GM18951 (cell line): ENCODE data around the gene KRTAP2-4.
"Not testable (repeated sequence)": the region's sequence is repeated elsewhere in the genome, so short reads cannot be mapped to it uniquely, and the experiment has no call there.

ENCODE experiments used
- POLR2A ChIP-seq: IDR thresholded peaks from 4 replicates; pipeline ENCODE4 v1.6.1; 2011; ENCODE audit warnings: mild to moderate bottlenecking; ENCODE audit not compliant: insufficient read length, insufficient read depth; ENCODE audit errors: extremely low read depth
- in situ Hi-C: fragments of 300-500 bp; cut with MboI; formaldehyde crosslinking; loops from one replicate; pipeline ENCODE4 v1.12.0; 2022; ENCODE audit warnings: low sequenced_read_pairs, mixed read lengths, inconsistent platforms; ENCODE audit not compliant: unreplicated experiment

The KRTAP2-4 gene

DNA sequence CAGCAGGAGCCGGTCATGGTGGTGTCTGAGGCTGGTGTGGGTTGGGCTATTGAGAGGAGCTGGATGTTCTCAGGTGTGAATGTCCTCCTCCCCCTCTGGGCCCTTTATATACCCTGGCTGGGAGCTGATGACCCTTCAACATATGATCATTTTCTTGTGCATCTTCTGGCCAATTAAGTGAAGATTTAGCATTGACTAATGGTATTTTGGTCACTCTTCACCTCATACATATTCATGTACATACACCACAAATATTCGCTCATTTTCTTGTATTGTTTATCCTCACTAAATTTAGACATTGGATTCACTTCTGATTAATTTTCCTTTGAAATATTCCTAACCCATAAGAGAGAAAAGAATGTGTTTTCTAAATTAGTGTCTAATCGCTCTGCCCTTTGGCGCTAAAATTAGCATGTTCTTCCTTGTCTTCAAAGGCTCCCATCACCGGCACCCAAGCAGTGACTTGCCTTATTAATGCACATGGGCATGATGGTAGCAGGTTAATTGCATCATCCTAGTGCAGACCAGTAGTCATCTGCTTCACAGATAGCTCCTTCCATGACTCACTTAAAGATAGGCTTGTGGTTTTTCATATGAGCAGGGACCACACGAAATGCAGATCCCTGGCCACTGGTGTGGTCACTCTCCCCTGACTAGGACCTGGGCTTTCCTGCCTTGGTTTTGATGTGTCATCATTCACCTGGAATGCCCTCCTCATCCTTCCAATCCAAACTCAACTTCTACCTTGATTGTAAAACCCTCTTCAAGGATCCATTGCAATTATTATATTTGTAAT, at the start of gene KRTAP2-4:
KRTAP2-4 (minus strand) TSS at position 51 of the 796 bp plus-strand sequence; CDS start at position 17, 34 bp downstream.
- in situ Hi-C loops, result no loop called here
- no peak for TF ChIP-seq POLR2A

GRCh38 chr17:41111151-41111885, 45.6 kb upstream of the KRTAP2-4 start:
- TF ChIP-seq POLR2A, result no peak
- in situ Hi-C loops, result no loop called here

GRCh38 chr17:41108728-41109386, 43.2 kb upstream of the KRTAP2-4 start:
- in situ Hi-C loops, result not testable (repeated sequence)

- TF ChIP-seq POLR2A, result no peak
- in situ Hi-C loops, result no loop called here
Measured at GRCh38 chr17:41107941-41108450, 42.3 kb upstream of the KRTAP2-4 start.

DNA sequence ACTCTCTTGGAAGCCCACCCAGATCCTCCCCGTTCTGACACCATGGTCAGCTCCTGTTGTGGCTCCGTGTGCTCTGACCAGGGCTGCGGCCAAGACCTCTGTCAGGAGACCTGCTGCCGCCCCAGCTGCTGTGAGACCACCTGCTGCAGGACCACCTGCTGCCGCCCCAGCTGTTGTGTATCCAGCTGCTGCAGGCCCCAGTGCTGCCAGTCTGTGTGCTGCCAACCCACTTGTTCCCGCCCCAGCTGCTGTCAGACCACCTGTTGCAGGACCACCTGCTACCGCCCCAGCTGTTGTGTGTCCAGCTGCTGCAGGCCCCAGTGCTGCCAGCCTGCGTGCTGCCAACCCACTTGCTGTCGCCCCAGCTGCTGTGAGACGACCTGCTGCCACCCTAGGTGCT, 39.7 kb upstream of the KRTAP2-4 start, which contains the start of gene KRTAP4-9:
KRTAP4-9 (plus strand) TSS at position 43 of the 400 bp plus-strand sequence; CDS start at position 43, 0 bp downstream.
- in situ Hi-C loops, result not testable (repeated sequence)

GRCh38 chr17:41104386-41105038, 38.8 kb upstream of the KRTAP2-4 start:
- in situ Hi-C loops, result not testable (repeated sequence)

- in situ Hi-C loops, result no loop called here
- no peak for TF ChIP-seq POLR2A
Measured at GRCh38 chr17:41103896-41104295, 38.2 kb upstream of the KRTAP2-4 start.

- TF ChIP-seq POLR2A, result no peak
- in situ Hi-C loops, result no loop called here
Measured at GRCh38 chr17:41101586-41102259, 36.0 kb upstream of the KRTAP2-4 start, which contains the start of gene KRTAP4-16. KRTAP4-16 (minus strand) TSS chr17:41102209; CDS start chr17:41102209, 0 bp downstream.

- in situ Hi-C loops, result not testable (repeated sequence)
Measured at GRCh38 chr17:41099682-41100480, 34.2 kb upstream of the KRTAP2-4 start.

GRCh38 chr17:41098481-41098880, 32.8 kb upstream of the KRTAP2-4 start:
- TF ChIP-seq POLR2A, result no peak
- in situ Hi-C loops, result no loop called here

- TF ChIP-seq POLR2A, result no peak
- in situ Hi-C loops, result no loop called here
Measured at GRCh38 chr17:41098042-41098441, 32.4 kb upstream of the KRTAP2-4 start, which contains the start of gene KRTAP4-8. KRTAP4-8 (minus strand) TSS chr17:41098142; CDS start chr17:41098084, 58 bp downstream.

GRCh38 chr17:41096055-41096454, 30.4 kb upstream of the KRTAP2-4 start:
- in situ Hi-C loops, result no loop called here
- no peak for TF ChIP-seq POLR2A

DNA sequence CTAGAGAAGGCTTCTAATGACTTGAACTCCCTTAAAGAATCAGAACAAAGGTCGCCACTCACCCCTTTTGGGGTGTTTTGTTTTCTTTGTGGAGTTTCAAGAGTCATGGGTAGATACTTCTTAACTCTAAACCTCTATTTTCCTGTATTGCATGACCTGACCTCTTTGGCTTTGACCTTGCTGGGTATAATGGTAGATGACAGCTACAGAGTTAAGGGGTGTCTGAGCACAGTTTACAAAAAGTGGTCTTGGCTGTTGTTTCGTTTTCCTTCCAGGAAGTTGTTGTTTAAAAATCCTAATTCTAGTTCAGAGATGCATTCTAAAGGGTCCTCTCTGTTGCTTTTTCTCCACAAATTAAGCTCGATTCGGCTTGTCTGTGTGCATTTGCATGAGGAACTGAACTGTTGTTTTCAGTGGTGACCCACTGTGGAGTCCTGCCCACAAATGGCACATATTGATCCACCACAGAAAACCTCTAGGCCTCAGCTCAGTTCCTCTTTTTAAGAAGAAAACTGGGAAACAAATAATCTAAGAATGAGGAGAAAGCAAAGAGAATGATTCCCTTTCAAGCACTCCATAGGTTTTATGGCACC, 23.2 kb upstream of the KRTAP2-4 start:
- in situ Hi-C loops, result not testable (repeated sequence)

DNA sequence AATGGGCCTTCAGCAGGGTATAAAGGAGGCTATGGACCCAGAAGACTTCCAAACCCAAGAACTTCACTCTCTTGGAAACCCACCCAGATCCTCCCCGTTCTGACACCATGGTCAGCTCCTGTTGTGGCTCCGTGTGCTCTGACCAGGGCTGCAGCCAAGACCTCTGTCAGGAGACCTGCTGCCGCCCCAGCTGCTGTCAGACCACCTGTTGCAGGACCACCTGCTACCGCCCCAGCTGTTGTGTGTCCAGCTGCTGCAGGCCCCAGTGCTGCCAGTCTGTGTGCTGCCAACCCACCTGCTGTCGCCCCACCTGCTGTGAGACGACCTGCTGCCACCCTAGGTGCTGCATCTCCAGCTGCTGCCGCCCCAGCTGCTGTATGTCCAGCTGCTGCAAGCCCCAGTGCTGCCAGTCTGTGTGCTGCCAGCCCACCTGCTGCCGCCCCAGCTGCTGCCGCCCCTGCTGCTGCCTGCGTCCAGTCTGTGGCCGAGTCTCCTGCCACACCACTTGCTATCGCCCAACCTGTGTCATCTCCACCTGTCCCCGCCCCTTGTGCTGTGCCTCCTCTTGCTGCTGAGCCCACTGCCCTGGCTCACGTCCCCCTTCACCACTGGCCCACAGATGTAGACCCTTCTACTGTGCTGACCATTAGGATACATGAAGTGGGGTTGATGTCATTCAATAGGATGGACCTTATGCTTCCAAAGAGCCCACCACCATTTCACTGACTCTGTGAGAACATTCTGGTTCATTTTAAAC, 18.6 kb upstream of the KRTAP2-4 start, which contains the start of gene KRTAP4-7:
KRTAP4-7 (plus strand) TSS at position 51 of the 757 bp plus-strand sequence; CDS start at position 108, 57 bp downstream.
- in situ Hi-C loops, result not testable (repeated sequence)

DNA sequence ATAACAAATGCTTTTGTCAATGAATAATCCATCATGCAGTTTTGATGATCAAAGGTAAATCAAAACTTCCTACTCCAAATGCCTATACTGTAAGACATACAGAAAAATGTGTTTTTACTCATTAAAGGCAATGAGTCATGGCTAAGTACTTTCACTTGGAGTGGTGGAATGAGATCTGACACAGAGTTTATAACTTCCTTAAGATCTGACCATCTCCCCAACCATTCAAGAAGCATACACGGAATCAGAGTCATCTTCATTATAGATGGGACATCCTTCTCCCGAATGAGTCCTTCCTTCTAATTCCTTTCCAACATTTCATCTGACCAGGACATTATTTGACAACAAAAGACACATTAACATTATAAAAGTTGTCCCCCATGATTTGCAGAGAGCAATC, 17.7 kb upstream of the KRTAP2-4 start:
- in situ Hi-C loops, result not testable (repeated sequence)
